ENCODE measurements around the gene ZBTB32.

ZBTB32 gene

DNA sequence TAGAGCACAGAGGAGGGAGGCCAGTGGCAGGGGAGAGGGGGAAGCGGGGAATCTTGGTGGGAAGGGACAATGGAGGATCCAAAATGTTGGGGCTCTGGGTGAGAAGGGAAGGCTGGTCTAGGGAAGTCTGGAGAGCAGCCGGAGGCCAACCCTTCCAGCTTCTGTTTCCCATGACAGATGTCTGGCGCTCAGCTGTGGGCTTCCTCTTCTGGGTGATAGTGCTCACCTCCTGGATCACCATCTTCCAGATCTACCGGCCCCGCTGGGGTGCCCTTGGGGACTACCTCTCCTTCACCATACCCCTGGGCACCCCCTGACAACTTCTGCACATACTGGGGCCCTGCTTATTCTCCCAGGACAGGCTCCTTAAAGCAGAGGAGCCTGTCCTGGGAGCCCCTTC lies 42.2 kb downstream of the ZBTB32 start:
- no peaks in the 10 kb centered on the region; the same call in 1 of the 2 replicates for H3K4me1 ChIP-seq (ENCODE audit: insufficient read depth, low read length)
- H3K9me3 ChIP-seq (ENCODE audit: insufficient read depth, low read depth, low read length), result no peaks in the 10 kb centered on the region
- no peak overlapping the region; the same call in 1 of the 2 replicates for H3K9ac ChIP-seq (ENCODE audit: low read depth, low read length)
- WGBS, result 94% methylated on average over 5 of the region's 5 CpGs
- peaks cover 9% of the 10 kb centered on the region for H3K36me3 ChIP-seq (ENCODE audit: insufficient read depth, low read length)
- peak overlapping the region; percentile 72 for H3K4me3 ChIP-seq (ENCODE audit: low read length)
- H3K27me3 ChIP-seq (ENCODE audit: insufficient read depth, low read length), result no peaks in the 10 kb centered on the region
- H3K27ac ChIP-seq (ENCODE audit: low read depth, low read length), result no peak overlapping the region

DNA sequence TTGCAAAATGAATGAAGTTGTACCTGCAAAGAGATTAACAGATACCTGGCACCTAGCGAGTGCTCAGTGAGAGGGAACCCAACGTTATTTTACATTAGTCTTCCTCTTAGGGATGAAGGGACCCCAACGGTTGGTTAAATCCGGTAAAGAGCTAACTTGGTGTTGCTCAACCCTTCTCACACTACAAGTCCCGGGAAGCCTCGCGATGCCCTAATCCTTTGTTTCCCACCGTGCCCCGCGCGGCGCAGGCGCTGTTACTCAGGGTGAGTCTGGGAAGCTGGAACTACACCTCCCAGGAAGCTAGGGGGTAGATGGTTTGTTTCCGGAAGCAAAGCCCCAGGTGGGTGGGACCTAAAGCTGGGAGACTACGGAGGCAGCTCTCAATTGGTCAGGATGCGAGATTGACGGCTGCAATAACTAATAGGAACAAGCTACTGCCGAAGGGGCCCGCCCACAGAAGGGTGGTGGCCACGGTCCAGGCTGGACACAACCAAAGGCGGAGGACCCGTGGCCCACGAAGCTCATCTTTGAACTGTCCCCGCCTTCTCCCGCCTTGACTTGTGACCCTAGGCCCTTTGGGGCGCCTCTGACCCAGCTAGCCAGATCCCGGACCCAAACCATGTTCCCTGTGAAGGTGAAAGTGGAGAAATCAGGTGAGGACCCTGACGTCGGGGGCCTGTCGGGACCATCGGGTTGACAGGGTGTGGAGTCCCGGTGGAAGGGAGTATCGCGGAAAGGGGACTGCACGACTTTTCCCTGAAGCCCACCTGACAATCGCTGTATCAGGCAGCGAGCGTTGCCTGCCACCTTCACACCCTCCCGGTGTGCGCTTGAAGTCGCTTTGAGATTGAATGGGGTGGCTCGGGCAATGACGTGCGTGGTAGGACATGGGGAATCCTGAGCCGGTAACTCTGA lies 44.0 kb downstream of the ZBTB32 start, which contains the start of gene LIN37:
LIN37 (plus strand) TSS at position 471 of the 915 bp plus-strand sequence; CDS start at position 620, 149 bp downstream.
- no peaks in the 10 kb centered on the region for H3K9me3 ChIP-seq (ENCODE audit: insufficient read depth, low read depth, low read length)
- 0 out of 2 replicates have a peak within 1 kb of the TSS, but pooled peaks have one; percentile 36 for H3K27ac ChIP-seq (ENCODE audit: low read depth, low read length)
- peak within 1 kb of the TSS; percentile 85 for H3K4me3 ChIP-seq (ENCODE audit: low read length)
- no peaks in the 10 kb centered on the region; the same call in 1 of the 2 replicates for H3K4me1 ChIP-seq (ENCODE audit: insufficient read depth, low read length)
- peaks cover 3% of the 10 kb centered on the region; the same call in 1 of the 2 replicates for H3K36me3 ChIP-seq (ENCODE audit: insufficient read depth, low read length)
- 2% methylated on average over 42 of the region's 45 CpGs for WGBS
- peak within 1 kb of the TSS; percentile 62 for H3K9ac ChIP-seq (ENCODE audit: low read depth, low read length)
- H3K27me3 ChIP-seq (ENCODE audit: insufficient read depth, low read length), result no peaks in the 10 kb centered on the region

DNA sequence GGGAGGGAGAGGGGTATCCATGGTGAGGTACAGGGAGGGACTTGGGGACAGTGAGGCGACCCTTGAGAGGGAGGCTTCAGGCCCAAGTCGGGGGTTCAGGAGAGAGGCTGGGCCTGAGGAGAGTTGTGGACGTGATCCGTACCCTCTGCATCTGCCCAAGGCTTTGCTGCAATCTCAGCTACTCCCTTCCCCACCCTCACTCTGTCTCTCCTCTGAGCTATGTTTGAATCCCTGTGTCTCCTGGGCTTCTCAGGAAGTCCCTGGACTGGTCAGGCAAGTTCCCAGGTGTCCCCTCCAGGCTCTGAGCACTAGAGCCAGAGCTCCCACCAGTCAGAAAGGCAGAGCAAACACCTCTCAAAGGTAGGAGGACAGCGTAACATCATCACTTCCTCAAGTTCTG lies 45.8 kb downstream of the ZBTB32 start:
- peaks cover 3% of the 10 kb centered on the region; the same call in 1 of the 2 replicates for H3K36me3 ChIP-seq (ENCODE audit: insufficient read depth, low read length)
- H3K27ac ChIP-seq (ENCODE audit: low read depth, low read length), result no peak overlapping the region
- no peak overlapping the region for H3K4me3 ChIP-seq (ENCODE audit: low read length)
- WGBS, result 95% methylated on average over 5 of the region's 5 CpGs
- H3K9ac ChIP-seq (ENCODE audit: low read depth, low read length), result no peak overlapping the region
- no peaks in the 10 kb centered on the region; the same call in 1 of the 2 replicates for H3K4me1 ChIP-seq (ENCODE audit: insufficient read depth, low read length)
- peaks cover 3% of the 10 kb centered on the region for H3K27me3 ChIP-seq (ENCODE audit: insufficient read depth, low read length)
- H3K9me3 ChIP-seq (ENCODE audit: insufficient read depth, low read depth, low read length), result no peaks in the 10 kb centered on the region

DNA sequence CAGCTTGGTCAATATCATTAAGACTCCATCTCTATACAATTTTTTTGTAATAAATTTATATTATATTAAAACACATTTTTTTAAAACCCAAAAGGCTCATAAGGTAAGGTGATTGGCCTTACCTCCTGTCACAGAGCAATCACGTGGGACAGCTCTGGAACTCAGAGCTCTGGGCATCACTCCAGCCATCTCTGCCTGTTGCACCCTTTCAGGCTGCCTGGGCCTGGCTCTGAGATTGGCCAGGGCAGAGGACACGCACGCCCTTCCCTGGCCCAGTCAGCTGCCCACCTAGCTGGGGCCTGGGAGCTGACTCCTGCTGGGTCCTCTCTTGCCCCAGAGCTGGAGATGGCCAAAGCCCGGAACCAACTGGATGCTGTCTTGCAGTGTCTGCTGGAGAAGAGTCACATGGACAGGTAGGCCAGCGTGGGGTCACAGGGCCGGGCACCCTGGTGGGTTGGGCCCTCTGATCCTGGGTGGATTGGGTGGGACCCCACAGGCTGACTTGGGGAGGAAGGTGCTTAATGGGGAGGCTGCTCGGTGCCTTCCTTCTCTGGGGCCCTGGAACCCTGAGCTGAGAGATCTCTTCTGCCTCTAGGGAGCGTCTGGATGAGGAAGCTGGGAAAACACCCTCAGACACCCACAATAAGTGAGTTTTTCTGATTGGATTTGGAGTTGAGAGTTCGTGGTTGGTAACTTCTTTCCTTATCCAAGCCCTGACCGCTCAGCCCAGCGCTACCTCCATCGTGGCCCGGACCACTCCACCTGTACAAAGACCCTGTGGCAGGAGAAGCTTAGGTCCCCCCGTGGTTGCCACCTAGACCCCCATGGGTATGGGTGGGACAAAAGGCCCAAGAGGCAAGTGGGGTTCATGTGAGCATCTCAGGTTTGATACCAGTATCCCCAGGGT lies 47.7 kb downstream of the ZBTB32 start:
- peaks cover 19% of the 10 kb centered on the region for H3K27me3 ChIP-seq (ENCODE audit: insufficient read depth, low read length)
- no peak overlapping the region for H3K4me3 ChIP-seq (ENCODE audit: low read length)
- H3K27ac ChIP-seq (ENCODE audit: low read depth, low read length), result no peak overlapping the region
- H3K4me1 ChIP-seq (ENCODE audit: insufficient read depth, low read length), result peaks cover 7% of the 10 kb centered on the region; the same call in 1 of the 2 replicates
- no peaks in the 10 kb centered on the region; the same call in 1 of the 2 replicates for H3K36me3 ChIP-seq (ENCODE audit: insufficient read depth, low read length)
- 92% methylated on average over 13 of the region's 14 CpGs for WGBS
- no peak overlapping the region for H3K9ac ChIP-seq (ENCODE audit: low read depth, low read length)
- no peaks in the 10 kb centered on the region for H3K9me3 ChIP-seq (ENCODE audit: insufficient read depth, low read depth, low read length)

DNA sequence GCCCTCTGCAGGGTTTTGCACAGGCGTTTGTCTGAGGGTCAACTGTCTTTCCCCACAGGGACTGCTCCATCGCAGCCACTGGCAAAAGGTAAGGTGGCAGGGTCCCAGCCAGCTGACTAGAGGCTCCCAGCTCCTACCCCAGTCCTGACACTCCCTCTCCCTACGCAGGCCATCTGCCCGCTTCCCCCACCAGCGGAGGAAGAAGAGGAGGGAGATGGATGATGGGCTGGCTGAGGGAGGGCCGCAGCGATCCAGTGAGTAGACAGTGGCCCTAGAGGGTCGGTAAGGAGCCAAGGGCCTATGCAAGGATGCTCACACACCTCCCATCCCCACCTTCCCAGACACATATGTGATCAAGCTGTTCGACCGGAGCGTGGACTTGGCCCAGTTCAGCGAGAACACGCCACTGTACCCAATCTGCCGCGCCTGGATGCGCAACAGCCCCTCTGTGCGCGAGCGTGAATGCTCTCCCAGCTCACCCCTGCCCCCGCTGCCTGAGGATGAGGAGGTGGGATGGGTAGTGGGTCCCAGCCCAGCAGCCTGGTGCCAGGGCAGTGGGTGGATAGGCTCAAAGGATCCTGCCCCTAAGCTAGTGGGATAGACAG lies 48.5 kb downstream of the ZBTB32 start:
- no peaks in the 10 kb centered on the region for H3K9me3 ChIP-seq (ENCODE audit: insufficient read depth, low read depth, low read length)
- no peak overlapping the region for H3K27ac ChIP-seq (ENCODE audit: low read depth, low read length)
- H3K4me1 ChIP-seq (ENCODE audit: insufficient read depth, low read length), result peaks cover 9% of the 10 kb centered on the region; the same call in 1 of the 2 replicates
- no peak overlapping the region for H3K9ac ChIP-seq (ENCODE audit: low read depth, low read length)
- H3K36me3 ChIP-seq (ENCODE audit: insufficient read depth, low read length), result no peaks in the 10 kb centered on the region
- no peak overlapping the region for H3K4me3 ChIP-seq (ENCODE audit: low read length)
- peaks cover 19% of the 10 kb centered on the region for H3K27me3 ChIP-seq (ENCODE audit: insufficient read depth, low read length)
- WGBS, result 95% methylated on average over 19 of the region's 20 CpGs

DNA sequence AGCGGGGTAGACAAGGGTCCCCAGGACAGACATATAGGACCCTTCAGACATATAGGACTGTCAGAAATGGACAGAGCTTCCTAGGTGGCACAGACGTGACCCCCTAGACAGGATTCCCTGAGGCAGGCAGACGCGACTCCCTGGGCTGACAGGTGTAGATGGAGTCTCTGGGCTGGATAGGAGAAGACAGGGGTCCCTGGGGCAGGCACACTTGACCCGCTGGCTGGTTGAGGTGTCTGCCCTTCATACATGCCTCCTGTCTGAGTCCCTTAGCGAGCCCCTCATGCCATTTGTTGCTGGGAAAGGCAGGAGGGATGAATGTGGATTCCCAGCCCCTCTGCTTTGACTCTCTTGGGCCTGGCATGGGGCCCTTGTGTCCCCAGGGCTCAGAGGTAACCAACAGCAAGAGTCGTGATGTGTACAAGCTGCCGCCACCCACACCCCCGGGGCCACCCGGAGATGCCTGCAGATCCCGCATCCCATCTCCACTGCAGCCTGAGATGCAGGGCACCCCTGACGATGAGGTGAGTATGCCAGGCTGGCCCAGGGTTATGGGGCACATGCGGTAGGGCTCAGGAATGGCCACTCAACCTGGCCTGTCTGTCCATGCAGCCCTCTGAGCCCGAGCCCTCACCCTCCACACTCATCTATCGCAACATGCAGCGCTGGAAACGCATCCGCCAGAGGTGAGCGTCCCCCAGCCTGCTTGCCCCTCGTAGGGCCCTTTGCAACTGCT lies 49.4 kb downstream of the ZBTB32 start:
- Histone ChIP-seq H3K27ac (ENCODE audit: low read depth, low read length) (no peak overlapping the region), H3K27me3 (ENCODE audit: insufficient read depth, low read length) (peaks cover 19% of the 10 kb centered on the region), H3K4me1 (ENCODE audit: insufficient read depth, low read length) (peaks cover 9% of the 10 kb centered on the region; the same call in 1 of the 2 replicates), H3K36me3 (ENCODE audit: insufficient read depth, low read length) (no peaks in the 10 kb centered on the region), H3K4me3 (ENCODE audit: low read length) (no peak overlapping the region), H3K9ac (ENCODE audit: low read depth, low read length) (no peak overlapping the region), H3K9me3 (ENCODE audit: insufficient read depth, low read depth, low read length) (no peaks in the 10 kb centered on the region)
- 94% methylated on average over 20 of the region's 20 CpGs for WGBS

DNA sequence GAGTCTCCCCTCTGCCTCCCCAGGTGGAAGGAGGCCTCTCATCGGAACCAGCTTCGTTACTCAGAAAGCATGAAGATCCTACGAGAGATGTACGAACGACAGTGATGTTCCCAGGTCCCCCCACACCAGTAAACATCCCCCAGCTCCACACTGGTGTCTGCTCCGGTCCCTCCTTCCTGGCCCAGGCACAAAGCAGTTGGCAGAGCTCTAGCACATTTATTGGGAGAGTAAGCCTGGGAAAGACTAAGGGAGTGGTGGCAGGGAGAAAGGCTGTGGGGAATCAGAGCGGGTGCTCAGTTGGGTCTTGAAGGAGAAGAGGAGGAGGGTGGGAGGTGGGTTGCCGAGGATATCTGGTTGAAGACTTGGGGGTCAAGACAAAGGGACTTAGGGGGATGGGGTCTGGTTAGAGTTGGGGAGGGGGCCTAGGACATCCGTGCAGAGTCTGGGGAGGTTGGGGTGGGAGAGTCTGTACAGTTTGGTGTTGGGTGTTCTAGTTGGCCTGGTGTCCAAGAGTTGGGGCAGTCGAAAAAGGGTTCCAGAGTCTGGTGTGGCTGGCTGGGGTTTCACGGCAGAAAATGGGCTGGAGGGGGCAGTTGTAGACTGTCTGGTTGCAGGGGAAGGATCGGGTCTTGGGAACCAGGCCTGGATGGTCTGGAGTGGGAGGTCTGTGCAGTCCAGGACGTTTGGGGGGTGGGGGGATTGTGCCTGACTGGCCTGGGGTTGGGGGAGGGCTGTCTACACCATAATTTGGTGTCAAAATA lies 50.2 kb downstream of the ZBTB32 start:
- Histone ChIP-seq H3K27ac (ENCODE audit: low read depth, low read length) (no peak overlapping the region), H3K27me3 (ENCODE audit: insufficient read depth, low read length) (peaks cover 19% of the 10 kb centered on the region), H3K4me1 (ENCODE audit: insufficient read depth, low read length) (peaks cover 9% of the 10 kb centered on the region; the same call in 1 of the 2 replicates), H3K4me3 (ENCODE audit: low read length) (no peak overlapping the region), H3K9ac (ENCODE audit: low read depth, low read length) (no peak overlapping the region), H3K9me3 (ENCODE audit: insufficient read depth, low read depth, low read length) (no peaks in the 10 kb centered on the region), H3K36me3 (ENCODE audit: insufficient read depth, low read length) (no peaks in the 10 kb centered on the region)
- 88% methylated on average over 13 of the region's 13 CpGs for WGBS

DNA sequence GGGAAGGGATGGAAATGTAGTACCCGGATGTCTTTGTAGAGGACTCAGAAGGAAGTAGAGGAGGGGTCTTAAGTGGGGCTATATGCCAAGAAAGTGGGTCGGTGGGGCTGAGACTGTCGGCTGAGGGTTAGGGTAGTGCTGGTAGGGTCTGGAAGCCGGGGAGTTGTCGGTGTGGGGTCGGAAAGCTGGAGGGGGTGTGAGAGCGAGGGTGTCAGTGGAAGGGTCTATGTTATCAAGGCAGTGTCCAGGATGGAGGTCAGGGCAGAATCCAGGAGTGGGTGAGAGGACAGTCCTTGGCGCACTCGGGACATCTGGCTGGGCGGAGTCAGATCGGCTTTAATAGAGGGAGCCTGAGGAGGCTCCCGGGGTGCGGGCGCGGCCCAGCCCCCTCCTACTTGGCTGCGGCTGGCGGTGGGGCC lies 50.8 kb downstream of the ZBTB32 start:
- Histone ChIP-seq H3K27me3 (ENCODE audit: insufficient read depth, low read length) (peaks cover 19% of the 10 kb centered on the region), H3K9me3 (ENCODE audit: insufficient read depth, low read depth, low read length) (no peaks in the 10 kb centered on the region), H3K4me1 (ENCODE audit: insufficient read depth, low read length) (peaks cover 9% of the 10 kb centered on the region; the same call in 1 of the 2 replicates), H3K9ac (ENCODE audit: low read depth, low read length) (peak overlapping the region; percentile 3; the same call in 1 of the 2 replicates), H3K36me3 (ENCODE audit: insufficient read depth, low read length) (peaks cover 3% of the 10 kb centered on the region; the same call in 1 of the 2 replicates), H3K4me3 (ENCODE audit: low read length) (peak overlapping the region; percentile 56), H3K27ac (ENCODE audit: low read depth, low read length) (no peak overlapping the region)
- WGBS, result 41% methylated on average over 17 of the region's 17 CpGs

DNA sequence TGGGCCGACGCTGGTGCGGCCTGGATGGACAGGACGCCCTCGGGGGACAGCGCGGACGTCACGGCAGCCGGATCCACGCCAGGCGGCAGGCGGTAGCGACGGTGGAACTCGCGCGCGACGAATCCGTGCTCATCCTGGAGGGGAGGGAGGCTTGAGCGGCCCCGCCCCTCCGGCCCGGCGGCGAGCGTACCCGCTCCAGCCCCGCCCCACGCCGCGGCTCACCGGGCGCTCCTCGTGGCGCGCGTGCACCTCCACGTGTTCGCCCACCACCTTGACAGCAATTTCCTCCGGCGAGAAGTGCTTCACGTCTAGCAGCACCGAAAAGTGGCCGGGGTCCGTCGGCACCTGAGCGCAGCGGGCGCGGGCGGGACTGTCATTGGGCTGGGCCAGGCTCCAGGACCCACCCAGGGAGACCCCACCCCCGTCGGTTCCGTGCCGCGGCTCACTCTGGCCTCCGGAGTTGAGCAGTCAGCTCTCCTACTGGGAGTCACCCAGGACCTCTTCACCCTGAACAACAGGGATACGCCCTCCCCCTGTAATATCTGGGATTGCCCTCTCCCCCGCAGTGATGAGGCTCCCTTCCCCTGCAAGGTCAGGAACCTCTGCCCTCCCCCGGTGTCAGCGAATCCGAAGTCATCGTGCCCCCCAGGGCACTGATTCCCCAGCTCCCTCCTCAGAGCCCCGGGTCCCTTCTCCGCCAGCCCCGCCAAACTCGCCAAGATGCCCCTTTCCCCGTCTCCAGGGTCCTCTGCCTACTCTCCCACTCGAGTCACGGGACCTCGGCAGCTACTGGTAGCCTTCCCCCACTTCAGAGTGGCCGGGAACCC lies 51.4 kb downstream of the ZBTB32 start:
- WGBS, result 7% methylated on average over 74 of the region's 74 CpGs
- peak overlapping the region; percentile 56 for H3K4me3 ChIP-seq (ENCODE audit: low read length)

More for the DNA sequence above, 51.4 kb downstream of the ZBTB32 start:
- Histone ChIP-seq H3K27ac (ENCODE audit: low read depth, low read length) (no peak overlapping the region), H3K27me3 (ENCODE audit: insufficient read depth, low read length) (peaks cover 19% of the 10 kb centered on the region), H3K9me3 (ENCODE audit: insufficient read depth, low read depth, low read length) (no peaks in the 10 kb centered on the region), H3K36me3 (ENCODE audit: insufficient read depth, low read length) (peaks cover 9% of the 10 kb centered on the region), H3K9ac (ENCODE audit: low read depth, low read length) (peak overlapping the region; percentile 3; the same call in 1 of the 2 replicates), H3K4me1 (ENCODE audit: insufficient read depth, low read length) (peaks cover 9% of the 10 kb centered on the region; the same call in 1 of the 2 replicates)
